IMR-90 (cell line): Measurements from ENCODE around the gene AJM1. TPM values are rescaled to one million over a fixed set of nuclear protein-coding genes. Genes with fewer than 3 reads are reported as not detected.

Source experiments
- ATAC-seq: fragments of 200-7000 bp; cut with Tn5 transposase; 2 replicates; pipeline ENCODE4 v1.9.1; 2020; ENCODE audit warnings: low read depth, mild to moderate bottlenecking, moderate library complexity
- BruUV-seq: library from RNA; stranded (reverse); fragments of 400-500 nt; replicated peaks from 2 replicates; lab custom pipeline; 2021; lab: Mats Ljungman, UMichigan
- CTCF ChIA-PET: fragments of 300-600 bp; formaldehyde crosslinking; extraction: SDS; loops from one replicate; lab custom pipeline; 2021; ENCODE audit warnings: antibody characterized with exemption; lab: Yijun Ruan, JAX
- POLR2A ChIA-PET: fragments of 300-600 bp; sonication (Branson Sonifier 250); formaldehyde crosslinking; loops from one replicate; lab custom pipeline; 2022; ENCODE audit warnings: antibody characterized with exemption; ENCODE audit not compliant: unreplicated experiment; lab: Charles Lee
- DNase-seq: peaks from one replicate; pipeline ENCODE4 v3.0.0; 2013
- H2AFZ ChIP-seq: replicated peaks from 2 replicates; pipeline ENCODE3; 2013; ENCODE audit warnings: low read length, mild to moderate bottlenecking; ENCODE audit not compliant: poor library complexity
- H2AK5ac ChIP-seq: 2 replicates; pipeline ENCODE4 v1.6.1; 2013; ENCODE audit warnings: low read depth, low read length, inconsistent platforms
- H2AK9ac ChIP-seq: replicated peaks from 2 replicates; pipeline ENCODE3; 2013; ENCODE audit warnings: mild to moderate bottlenecking, low read depth, low read length, moderate library complexity; ENCODE audit not compliant: poor library complexity
- H2BK120ac ChIP-seq: 2 replicates; pipeline ENCODE4 v1.6.1; 2013; ENCODE audit warnings: low read depth, low read length, inconsistent platforms
- H2BK15ac ChIP-seq: 3 replicates; pipeline ENCODE4 v1.6.1; 2013; ENCODE audit warnings: low read depth, low read length, inconsistent platforms
- H2BK20ac ChIP-seq: 2 replicates; pipeline ENCODE4 v1.6.1; 2013; ENCODE audit warnings: low read depth, mild to moderate bottlenecking, inconsistent platforms, low read length, moderate library complexity
- H2BK5ac ChIP-seq: 2 replicates; pipeline ENCODE4 v1.6.1; 2013; ENCODE audit warnings: mild to moderate bottlenecking, low read depth, low read length, inconsistent platforms; ENCODE audit not compliant: poor library complexity, severe bottlenecking
- H3K14ac ChIP-seq: replicated peaks from 2 replicates; pipeline ENCODE4 v1.6.1; 2013; ENCODE audit warnings: low read depth, low read length, inconsistent platforms
- H3K18ac ChIP-seq: 2 replicates; pipeline ENCODE4 v1.6.1; 2013; ENCODE audit warnings: low read depth, low read length, control low read depth
- H3K23ac ChIP-seq: 2 replicates; pipeline ENCODE4 v1.6.1; 2013; ENCODE audit warnings: low read depth, low read length, inconsistent platforms
- H3K27ac ChIP-seq: 2 replicates; pipeline ENCODE4 v1.5.1; 2013; ENCODE audit warnings: mild to moderate bottlenecking, control low read depth, low read length; ENCODE audit not compliant: insufficient read depth
- H3K27me3 ChIP-seq: 2 replicates; pipeline ENCODE4 v1.6.1; 2013; ENCODE audit warnings: low read length; ENCODE audit not compliant: control insufficient read depth, insufficient read depth
- H3K36me3 ChIP-seq: 2 replicates; pipeline ENCODE4 v1.6.1; 2013; ENCODE audit warnings: low read length, mixed read lengths; ENCODE audit not compliant: control insufficient read depth, insufficient read depth
- H3K4ac ChIP-seq: 2 replicates; pipeline ENCODE4 v1.6.1; 2013; ENCODE audit warnings: low read depth, low read length, inconsistent platforms
- H3K4me1 ChIP-seq: 2 replicates; pipeline ENCODE4 v1.6.1; 2013; ENCODE audit warnings: low read length, mixed read lengths; ENCODE audit not compliant: control insufficient read depth, insufficient read depth
- H3K4me2 ChIP-seq: 2 replicates; pipeline ENCODE4 v1.6.1; 2013; ENCODE audit warnings: low read depth, mild to moderate bottlenecking, control low read depth, low read length, moderate library complexity
- H3K4me3 ChIP-seq: 2 replicates; pipeline ENCODE4 v1.5.1; 2013; ENCODE audit warnings: low read depth, mild to moderate bottlenecking, control low read depth, low read length, moderate library complexity; ENCODE audit not compliant: insufficient read depth
- H3K56ac ChIP-seq: 2 replicates; pipeline ENCODE4 v1.6.1; 2013; ENCODE audit warnings: low read length, inconsistent platforms; ENCODE audit not compliant: insufficient read depth; ENCODE audit errors: extremely low read depth
- H3K79me1 ChIP-seq, 2 experiments: 2 replicates each; pipeline ENCODE4 v1.6.1; 2013; ENCODE audit warnings: low read length in 2 of 2, inconsistent platforms in 1 of 2, low read depth in 1 of 2
- H3K9ac ChIP-seq: 2 replicates; pipeline ENCODE4 v1.6.1; 2013; ENCODE audit warnings: low read depth, low read length, control low read depth
- H3K9me1 ChIP-seq: 2 replicates; pipeline ENCODE4 v1.6.1; 2013; ENCODE audit warnings: low read length, inconsistent platforms; ENCODE audit not compliant: insufficient read depth
- H3K9me3 ChIP-seq: 2 replicates; pipeline ENCODE4 v1.6.1; 2013; ENCODE audit warnings: low read length; ENCODE audit not compliant: control insufficient read depth, insufficient read depth
- H4K20me1 ChIP-seq: 2 replicates; pipeline ENCODE4 v1.6.1; 2013; ENCODE audit warnings: low read length, inconsistent platforms; ENCODE audit not compliant: insufficient read depth
- H4K5ac ChIP-seq: 2 replicates; pipeline ENCODE4 v1.6.1; 2013; ENCODE audit warnings: mild to moderate bottlenecking, low read depth, low read length, control low read depth
- H4K8ac ChIP-seq, 2 experiments: 2 replicates each; pipeline ENCODE4 v1.6.1; 2013; ENCODE audit warnings: low read depth in 2 of 2, low read length in 2 of 2, control low read depth in 1 of 2, inconsistent platforms in 1 of 2
- H4K91ac ChIP-seq: 2 replicates; pipeline ENCODE4 v1.6.1; 2013; ENCODE audit warnings: low read depth, low read length, inconsistent platforms; ENCODE audit not compliant: insufficient read depth
- MAZ ChIP-seq: IDR thresholded peaks from 2 replicates; pipeline ENCODE4 v1.6.1; 2012; ENCODE audit warnings: low read depth, mild to moderate bottlenecking, low read length, improper control_type of control experiment, moderate library complexity, borderline replicate concordance
- MXI1 ChIP-seq: IDR thresholded peaks from 2 replicates; pipeline ENCODE4 v1.6.1; 2012; ENCODE audit warnings: low read depth, mild to moderate bottlenecking, low read length, moderate library complexity, borderline replicate concordance
- POLR2A ChIP-seq: IDR thresholded peaks from 2 replicates; pipeline ENCODE4 v1.6.1; 2012; ENCODE audit warnings: mild to moderate bottlenecking, low read depth, low read length
- SMC3 ChIP-seq: fragments of 150-350 bp; IDR thresholded peaks from 2 replicates; pipeline ENCODE4 v1.6.1; 2016; ENCODE audit warnings: low read depth, mild to moderate bottlenecking, antibody characterized with exemption, low read length, moderate library complexity
- WGBS, 2 experiments: methylation state at CpG; one replicate each; pipeline versions ENCODE4 v1.1.5 to v1.1.7; 2013; ENCODE audit warnings: missing lambda C conversion rate in 2 of 2; ENCODE audit not compliant: insufficient read length in 1 of 2; ENCODE audit errors: extremely low coverage in 2 of 2; 5-methylcytosine and 5-hydroxymethylcytosine counted together
- dilution Hi-C: fragments of 300-500 bp; cut with HindIII; formaldehyde crosslinking; loops from one replicate; pipeline ENCODE4 v1.14.3; 2018; ENCODE audit warnings: low sequenced_read_pairs; ENCODE audit not compliant: unreplicated experiment
- in situ Hi-C: fragments of 300-500 bp; cut with MboI; formaldehyde crosslinking; loops from 3 replicates; pipeline ENCODE4 v1.14.3; 2019; ENCODE audit warnings: low sequenced_read_pairs, inconsistent platforms, mixed read lengths
- intact Hi-C: fragments of 100-400 bp; cut with micrococcal nuclease; formaldehyde crosslinking; loops from 2 replicates; pipeline ENCODE4 v1.10.0; 2022
- polyA plus RNA-seq, 3 experiments: library from polyadenylated mRNA; depleted of rRNA; stranded (reverse); fragments of >200 nt; gene quantifications; 2 replicates each; pipeline ENCODE4 v1.2.3, GENCODE V29; 2012; ENCODE audit warnings: low replicate concordance in 1 of 3
- total RNA-seq: library from RNA; depleted of rRNA; stranded (reverse); fragments of >200 nt; gene quantifications from 2 replicates; pipeline ENCODE4 v1.2.3, GENCODE V29; 2012

Gene AJM1
- total and polyA plus RNA-seq, 2 of the 4 experiments (the other 2 are of a cell fraction): 0.18 to 1.5 TPM

DNA sequence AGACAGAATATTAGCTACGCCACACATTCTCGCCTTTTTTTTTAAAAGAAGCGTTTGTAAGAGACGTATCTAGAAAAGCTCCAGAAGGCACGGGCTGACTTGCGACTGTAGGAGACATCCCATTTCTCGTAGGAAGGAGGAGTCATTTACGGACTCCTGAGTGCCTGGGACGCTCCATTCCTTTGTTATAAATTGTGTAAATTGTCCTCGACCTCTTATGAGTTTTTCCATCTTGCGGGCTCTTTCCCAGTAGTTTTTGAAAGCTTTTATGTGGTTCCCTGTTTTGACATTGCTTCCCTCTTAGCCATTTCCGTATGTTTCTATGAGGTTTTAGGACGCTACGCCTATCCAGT lies 33.5 kb upstream of the AJM1 start:
- H2AK9ac ChIP-seq: peak overlapping the region; percentile 81
- H4K20me1 ChIP-seq: peaks cover 22% of the 10 kb centered on the region; the same call in 1 of the 2 replicates
- H4K91ac ChIP-seq: no peak overlapping the region
- 19% methylated on average over 4 of the region's 14 CpGs; no CpG with 5 or more reads in 1 of the 2 experiments for WGBS, 2 experiments
- H3K4me2 ChIP-seq: peak overlapping the region; percentile 90
- H3K79me1 ChIP-seq: peaks cover 34 to 54% of the 10 kb centered on the region in 2 experiments
- in situ Hi-C loops: no loop called here
- H3K18ac ChIP-seq: no peak overlapping the region
- peak overlapping the region; percentile 70; the same call in 1 of the 2 replicates for H3K23ac ChIP-seq
- peaks cover 13% of the 10 kb centered on the region for H3K4me1 ChIP-seq
- H2BK15ac ChIP-seq: no peak overlapping the region
- intact Hi-C loops: no loop called here
- no peak overlapping the region for H2BK5ac ChIP-seq
- ATAC-seq: peak; percentile 5
- POLR2A ChIA-PET: no interaction called here
- H2AFZ ChIP-seq: peak overlapping the region; percentile 99
- no peak overlapping the region for H2BK120ac ChIP-seq
- dilution Hi-C loops: no loop called here
- H2BK20ac ChIP-seq: no peak overlapping the region
- H3K4me3 ChIP-seq: peak overlapping the region; percentile 75
- peak overlapping the region; percentile 85 for H3K9ac ChIP-seq
- peak overlapping the region; percentile 39; the same call in 1 of the 2 replicates for H3K56ac ChIP-seq
- H2AK5ac ChIP-seq: no peak overlapping the region
- H3K14ac ChIP-seq: peak overlapping the region; percentile 48
- peak overlapping the region; percentile 32; the same call in 1 of the 2 replicates for H3K27ac ChIP-seq
- no peaks in the 10 kb centered on the region for H3K9me3 ChIP-seq
- TF ChIP-seq POLR2A (no peak), MAZ (no peak), MXI1 (no peak), SMC3 (no peak)
- H3K4ac ChIP-seq: 0 out of 2 replicates have a peak overlapping the region, but pooled peaks have one; percentile 3
- no TSS peak for BruUV-seq
- no peak overlapping the region; a peak in 1 of 4 replicates for H4K8ac ChIP-seq
- H3K9me1 ChIP-seq: peaks cover 4% of the 10 kb centered on the region
- CTCF ChIA-PET: no interaction called here
- H4K5ac ChIP-seq: no peak overlapping the region
- H3K27me3 ChIP-seq: no peaks in the 10 kb centered on the region
- peak; percentile 35 for DNase-seq
- H3K36me3 ChIP-seq: peaks cover 7% of the 10 kb centered on the region
